Glomerular endothelial cell (primary cell): ENCODE data around the gene NUDT4. TPM values are rescaled to one million over a fixed set of nuclear protein-coding genes. Genes with fewer than 3 reads are reported as not detected.
"Not testable (repeated sequence)": the region's sequence is repeated elsewhere in the genome, so short reads cannot be mapped to it uniquely, and the experiment has no call there.

Experiments
- DNase-seq: peaks from one replicate; pipeline ENCODE4 v3.0.0-alpha.2; 2011; ENCODE audit warnings: low read depth, low spot score; ENCODE audit errors: extremely low read depth
- total RNA-seq: library from RNA; depleted of rRNA; stranded (reverse); fragments of >200 nt; gene quantifications from 2 replicates; pipeline ENCODE4 v1.2.3, GENCODE V29; 2015

The NUDT4 gene
- total RNA-seq, 1 donor from 2014 or later, result 181 TPM

DNA sequence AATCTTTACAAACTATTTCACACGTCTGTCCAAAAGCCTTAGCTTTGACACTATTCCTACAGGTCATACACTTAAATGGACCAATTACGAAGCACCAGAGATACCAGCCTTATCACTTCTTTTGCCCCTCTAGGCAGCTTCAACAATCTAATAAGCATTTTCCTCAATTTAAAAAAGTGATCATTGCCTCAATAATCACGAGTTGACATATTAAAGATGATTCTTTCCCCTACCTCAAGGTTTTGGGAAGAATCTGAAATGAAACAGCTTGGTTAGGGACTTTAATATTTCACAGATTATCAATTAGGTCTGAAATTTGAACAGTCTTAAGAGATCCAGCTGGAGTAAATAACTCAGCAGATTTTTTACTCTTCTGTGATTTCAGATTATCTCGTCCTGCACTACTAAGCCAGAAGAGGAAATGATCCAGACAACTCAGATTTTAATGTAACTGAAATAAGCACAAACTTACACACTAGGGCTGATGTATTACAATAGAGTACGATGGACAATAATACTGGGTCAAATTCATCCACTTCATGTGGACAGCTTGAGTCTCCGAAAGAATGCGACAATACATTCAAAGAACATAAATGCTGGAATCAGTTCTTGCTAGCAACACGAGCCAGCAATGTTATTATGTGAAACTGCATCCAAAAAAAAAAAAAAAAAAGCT is 48.1 kb downstream of the NUDT4 start:
- DNase-seq, result no peak

DNA sequence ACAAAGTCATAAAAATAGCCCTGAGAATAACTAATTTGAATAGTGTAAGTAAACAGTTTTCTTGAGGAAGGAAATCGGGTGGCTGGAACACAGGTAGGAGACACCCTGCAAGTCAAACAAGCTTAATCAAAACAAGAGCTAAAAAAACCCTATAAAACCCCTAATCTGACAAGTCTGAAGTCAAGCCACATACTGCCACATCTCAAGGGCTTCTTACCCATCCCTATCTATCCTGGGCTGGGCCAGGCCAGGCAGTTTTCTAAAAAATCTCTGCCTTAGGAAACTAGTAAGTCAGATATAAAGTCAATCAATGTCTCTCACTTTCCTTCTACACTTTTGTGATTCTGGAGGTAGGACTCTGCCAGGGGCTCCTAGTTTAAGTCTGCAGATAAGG is 48.7 kb downstream of the NUDT4 start:
- DNase-seq, result no peak

DNA sequence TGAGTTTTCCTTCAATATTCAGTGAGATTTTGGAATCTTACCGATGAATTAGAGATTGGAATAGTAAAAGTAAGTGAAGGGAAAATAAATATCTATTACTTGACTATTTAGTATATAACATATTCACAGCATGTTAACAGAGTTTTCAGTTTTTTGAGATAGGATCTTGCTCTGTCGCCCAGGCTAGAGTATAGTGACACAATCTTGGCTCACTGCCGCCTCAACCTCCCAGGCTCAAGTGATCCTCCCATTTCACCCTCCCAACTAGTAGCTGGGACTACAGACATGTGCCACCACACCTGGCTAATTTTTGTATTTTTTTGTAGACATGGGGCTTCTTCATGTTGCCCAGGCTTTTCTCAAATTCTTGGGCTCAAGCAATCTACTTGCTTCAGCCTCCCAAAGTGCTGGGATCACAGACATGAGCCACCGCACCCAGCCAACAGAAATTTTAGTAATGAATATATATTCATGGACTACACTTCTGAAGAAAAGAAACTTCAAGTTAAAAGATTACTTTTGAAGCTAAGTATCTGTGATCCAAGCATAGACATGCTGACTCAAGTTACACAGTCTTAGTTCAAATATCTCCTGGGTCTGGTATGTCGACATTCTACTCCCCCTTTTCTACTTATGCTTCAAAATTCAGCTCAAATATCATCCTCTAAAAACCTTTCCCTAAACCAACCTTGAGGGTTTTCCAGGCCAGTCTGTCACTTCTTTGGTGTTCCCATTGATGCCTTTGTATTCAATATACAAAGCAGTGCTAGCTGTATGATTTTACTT is 50.2 kb downstream of the NUDT4 start:
- no peak for DNase-seq

DNA sequence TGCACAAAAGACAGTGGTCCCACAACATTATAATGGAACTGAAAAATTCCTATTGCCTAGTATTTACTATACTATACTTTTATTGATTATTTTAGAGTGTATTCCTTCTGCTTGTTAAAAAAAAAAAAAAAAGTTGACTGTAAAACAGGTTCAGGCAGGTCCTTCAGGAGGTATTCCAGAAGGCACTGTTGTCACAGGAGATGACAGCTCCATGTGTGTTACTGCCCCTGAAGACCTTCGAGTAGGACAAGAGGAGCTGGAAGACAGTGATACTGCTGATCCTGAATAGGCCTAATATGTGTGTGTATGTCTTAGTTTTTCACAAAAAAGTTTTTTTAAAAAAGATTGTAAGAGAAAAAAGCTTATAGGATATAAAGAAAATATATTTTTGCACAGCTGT is 51.7 kb downstream of the NUDT4 start:
- no peak for DNase-seq

DNA sequence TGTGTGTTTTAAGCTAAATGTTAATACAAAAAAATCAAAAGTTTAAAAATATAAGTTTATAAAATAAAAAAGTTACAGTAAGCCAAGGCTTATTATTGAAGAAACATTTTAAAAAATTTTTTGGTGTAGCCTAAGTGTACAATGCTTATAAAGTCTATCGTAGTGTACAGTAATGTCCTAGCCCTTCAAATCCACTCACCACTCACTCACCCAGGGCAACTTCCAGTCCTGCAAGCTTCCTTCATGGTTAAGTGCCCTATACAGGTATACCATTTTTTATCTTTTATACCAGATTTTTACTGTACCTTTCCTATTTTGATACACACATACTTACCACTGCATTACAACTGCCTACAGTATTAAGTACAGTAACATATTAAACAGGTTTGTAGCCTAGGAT is 52.1 kb downstream of the NUDT4 start:
- DNase-seq, result no peak

DNA sequence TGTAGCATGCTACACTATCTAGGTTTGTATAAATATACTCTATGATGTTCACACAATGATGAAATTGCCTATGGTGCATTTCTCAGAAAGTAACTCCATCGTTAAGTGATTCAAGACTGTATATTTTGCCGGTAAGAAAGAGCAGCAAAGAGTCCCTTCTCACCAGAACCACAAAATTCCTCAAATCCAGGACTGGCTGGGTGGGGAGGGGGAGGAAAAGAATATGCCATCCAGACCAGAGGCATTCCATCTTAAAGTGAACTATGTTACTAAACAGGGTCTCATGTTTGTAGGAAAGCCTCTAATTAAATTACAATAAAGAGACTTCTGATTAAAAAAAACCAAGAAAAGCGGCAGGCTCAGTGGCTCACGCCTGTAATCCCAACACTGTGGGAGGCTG is 52.6 kb downstream of the NUDT4 start:
- DNase-seq, result no peak

DNA sequence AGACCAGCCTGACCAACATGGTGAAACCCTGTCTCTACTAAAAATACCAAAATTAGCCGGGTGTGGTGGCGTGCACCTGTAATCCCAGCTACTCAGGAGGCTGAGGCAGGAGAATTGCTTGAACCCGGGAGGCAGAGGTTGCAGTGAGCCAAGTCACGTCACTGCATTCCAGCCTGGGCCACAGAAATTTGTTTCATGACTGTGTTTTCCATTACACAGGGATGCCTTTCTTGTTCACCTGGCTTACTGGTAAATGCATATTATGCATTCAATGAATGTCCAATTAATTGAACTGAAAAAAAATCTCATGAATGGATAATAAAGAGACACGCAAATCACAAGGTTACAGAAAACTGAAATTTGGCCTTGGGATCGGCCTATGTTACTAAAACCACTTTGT is 54.3 kb downstream of the NUDT4 start:
- not testable (repeated sequence) for DNase-seq

DNA sequence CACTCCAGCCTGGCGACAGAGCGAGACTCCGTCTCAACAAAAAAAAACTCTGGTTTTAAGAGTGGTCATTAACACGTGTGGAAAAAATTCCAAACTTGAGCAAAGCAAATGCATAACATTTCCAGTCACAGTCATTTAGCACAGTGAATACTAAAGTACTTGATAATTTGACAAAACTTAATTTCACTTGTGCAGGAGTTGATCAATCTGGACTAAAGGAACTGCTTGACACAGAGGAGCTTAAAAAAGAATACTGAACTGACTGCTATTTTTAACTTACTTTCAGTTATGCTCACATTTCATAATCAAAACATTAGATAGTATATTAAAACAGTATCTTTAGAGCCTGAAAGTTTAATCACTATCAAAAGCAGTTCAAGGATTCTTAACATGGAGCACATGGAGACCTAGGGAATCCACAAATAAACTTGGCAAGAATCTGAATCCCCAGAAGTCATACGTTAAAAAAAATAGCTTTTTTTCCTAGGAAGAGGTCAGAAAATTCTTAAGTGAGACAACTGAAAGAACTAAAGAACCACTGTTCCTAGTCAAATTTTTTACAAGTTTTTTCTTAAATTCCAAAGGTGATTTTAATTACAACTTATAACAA is 56.6 kb downstream of the NUDT4 start:
- DNase-seq, result no peak

DNA sequence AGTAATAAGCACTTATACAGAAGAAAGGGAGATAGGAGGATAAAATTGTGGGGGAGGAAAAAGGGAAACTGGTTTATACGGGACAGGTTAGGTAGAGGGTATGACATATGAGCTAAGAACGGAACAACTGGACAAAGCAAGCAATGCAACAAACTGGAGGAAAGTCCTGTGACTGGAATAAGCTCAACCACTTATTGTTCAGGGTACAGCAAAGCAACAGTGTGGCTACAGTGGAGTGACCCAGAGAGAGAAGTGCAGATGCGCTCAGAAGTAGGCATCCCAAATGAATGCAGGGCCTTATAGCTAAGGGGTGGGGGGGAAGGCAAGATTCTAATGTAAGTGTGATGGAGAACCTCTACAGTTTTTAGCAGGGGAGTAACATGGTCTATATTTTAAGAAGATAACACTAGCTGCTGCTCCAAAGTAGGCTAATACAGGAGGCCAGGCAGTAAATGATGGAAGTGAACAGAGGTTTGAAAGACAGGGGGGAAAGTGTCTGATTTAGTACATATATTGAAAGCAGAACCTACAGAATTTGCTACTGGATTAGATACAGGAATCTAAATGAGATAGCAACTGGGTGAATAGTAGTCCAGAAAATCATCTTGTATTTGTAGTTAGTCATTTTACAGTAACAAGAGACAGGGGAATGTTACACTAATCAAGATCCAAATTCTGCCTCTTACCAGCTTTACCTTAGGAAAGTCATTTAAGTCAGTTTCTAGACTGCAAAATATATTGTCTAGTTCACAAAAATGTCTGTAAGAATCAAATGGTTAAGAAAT is 60.7 kb downstream of the NUDT4 start:
- DNase-seq, result no peak

DNA sequence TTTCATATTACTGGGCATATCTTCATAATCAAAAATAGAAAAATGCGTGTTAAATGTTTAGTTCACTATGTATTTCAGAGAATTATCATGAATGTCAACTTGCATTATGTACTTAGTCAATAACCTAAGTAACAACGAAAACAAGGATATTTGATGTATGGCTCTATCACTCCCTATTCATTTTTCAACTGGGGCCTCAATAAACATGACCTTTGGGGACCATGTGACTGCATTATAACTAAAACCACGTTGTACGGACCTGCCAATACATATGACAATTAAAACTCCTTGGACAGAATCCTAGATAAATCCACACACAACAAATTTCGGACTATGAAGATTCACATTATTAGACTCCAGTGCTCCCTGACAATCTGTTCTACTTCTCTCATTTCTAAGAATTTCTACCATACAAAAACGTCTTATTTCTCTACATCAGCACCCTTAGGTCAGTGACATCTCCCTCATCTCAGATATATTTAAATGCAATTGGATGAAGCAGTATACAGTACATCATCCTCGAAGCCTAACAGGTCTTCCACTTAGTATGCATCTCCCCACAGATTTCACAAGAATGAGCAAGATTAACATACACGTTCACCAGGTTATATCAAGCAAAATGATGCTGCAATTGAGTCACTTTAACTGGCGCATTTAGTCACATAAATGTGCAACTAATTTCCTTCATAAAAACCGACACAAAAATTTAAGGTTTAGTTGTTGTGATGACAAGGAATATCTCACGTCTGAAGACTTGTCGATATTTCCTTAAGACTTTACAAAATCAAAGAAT is 62.5 kb downstream of the NUDT4 start:
- DNase-seq, result no peak

DNA sequence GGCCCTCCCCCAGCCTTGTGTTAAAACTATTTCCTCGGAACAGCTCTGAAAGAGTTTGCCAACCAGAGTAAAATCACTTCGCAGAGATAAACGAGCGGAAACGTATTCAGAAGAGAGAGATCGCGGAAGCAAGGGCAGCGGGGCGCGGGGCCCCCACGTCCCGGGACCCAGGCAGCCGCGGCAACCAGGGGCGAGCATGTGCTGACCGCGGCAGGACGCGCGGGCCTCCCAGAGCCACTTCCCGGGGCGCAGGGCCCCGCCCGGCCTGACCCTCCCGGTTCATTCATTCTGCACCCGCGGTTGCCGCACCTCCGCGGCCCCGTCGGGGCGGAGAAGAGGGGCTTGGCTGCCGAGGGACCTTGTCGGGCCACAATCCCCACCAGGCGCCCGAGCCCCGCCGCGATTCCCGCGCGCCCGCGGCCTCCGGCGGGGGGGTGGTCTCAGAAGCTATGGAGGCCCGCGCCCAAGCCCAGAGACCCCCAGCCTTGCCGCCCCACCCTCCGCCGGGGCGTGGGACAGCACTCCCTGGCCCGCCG is 63.4 kb downstream of the NUDT4 start:
- DNase-seq, result no peak

DNA sequence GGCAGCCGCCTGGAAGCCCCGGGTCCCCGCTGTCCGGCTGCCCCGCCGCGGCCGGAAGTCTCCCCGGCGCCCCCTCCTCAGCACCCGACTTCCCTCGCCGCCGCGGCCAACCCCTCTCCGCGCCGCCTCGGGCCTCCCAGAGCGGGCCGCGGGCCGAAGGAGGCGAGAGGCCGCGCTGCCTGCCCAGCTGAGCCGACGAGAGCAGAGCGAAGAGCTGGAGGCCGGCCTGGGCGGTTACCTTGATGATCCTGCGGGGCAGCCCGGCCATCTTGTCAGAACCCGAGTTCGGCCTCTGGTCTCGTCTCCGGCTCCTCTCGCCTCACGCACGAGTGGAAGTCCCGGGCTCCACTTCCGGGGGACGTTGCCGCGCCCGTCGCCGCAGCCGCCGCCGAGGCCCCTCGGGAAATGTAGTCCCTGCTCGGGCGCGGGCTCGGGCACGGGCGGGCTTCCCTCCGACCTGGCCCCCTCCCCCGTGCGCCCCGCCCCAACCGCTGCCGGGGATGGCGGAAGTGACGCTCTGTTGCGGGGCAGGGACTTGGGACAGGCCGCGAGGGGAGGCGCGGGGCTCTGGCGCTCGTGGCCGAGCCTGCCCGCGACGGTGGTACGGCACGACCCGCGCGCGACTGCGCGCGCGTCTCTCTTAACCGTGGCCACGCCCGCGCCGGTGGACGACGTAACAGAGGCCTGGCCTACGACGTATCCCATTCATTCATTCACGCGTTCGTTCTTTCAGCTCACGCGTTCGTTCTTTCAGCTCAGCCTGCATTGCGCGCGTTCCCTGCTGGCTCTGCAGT is 64.1 kb downstream of the NUDT4 start, which contains the start of gene UBE2N:
Gene UBE2N, minus strand, starts transcription at position 331 of the 794 bp plus-strand sequence. Its CDS starts 63 bp downstream, at position 268.
- DNase-seq, result peak; percentile 42

DNA sequence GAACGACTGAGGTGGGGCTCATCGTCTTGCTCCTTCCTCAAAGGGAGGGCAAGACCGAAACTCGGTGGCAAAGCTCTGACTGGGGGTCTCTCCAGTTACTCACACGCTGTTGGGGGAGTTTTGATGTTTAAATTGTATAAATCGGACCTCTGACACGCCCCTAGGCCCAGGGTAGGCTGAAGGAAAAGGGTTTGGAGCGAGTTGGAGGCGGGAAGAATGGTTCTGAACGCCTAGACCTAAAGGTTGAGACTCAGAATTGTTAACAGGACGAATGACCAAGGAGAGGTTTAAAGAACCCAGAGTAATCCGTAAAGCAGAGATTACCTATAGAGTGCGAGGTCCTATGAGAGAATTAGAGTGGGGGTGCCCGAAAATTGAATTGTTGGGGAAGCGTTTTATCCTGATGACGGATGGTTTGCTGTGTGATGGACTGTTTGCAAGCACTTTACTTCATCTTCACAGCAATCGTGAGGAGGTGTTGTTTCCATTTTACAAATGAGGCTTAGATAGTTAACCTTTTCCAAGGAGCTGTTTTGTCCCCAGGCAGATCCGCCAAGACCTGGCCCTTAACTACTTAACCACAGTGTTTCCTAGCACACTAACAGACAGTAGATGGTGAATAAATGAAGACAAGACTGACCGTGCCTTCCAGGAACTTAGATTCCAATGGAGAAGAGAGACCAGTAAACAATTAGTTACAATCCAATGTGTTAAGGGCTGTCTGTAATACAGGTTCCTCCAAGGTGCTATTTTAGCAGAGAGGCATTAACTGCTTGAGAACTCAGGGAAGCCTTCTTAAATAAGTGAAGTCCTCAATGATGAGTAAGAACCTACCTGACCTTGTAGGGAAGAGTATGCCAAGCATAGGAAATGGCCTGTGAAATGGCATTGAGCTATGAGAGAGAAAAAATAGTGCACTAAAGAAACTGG is 65.0 kb downstream of the NUDT4 start:
- DNase-seq, result no peak

DNA sequence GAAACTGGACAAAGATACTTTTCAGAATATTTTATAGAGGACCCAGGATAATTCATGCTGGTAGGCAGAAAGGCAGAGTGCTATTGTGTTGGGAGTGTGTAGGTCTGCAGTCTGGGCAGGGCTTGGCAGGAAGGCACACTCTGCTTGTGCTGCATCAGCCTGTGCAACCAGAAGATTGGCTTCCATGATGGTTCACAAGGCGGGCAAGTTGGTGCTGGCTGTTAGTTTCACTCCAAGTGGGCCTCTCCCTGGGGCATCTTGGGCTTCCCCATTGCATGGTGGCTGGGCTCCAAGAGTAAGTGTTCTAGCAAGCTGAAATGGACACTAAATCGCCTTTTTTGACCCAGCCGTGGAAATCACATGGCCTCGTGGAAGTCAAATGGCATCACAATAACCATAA is 65.9 kb downstream of the NUDT4 start:
- no peak for DNase-seq

DNA sequence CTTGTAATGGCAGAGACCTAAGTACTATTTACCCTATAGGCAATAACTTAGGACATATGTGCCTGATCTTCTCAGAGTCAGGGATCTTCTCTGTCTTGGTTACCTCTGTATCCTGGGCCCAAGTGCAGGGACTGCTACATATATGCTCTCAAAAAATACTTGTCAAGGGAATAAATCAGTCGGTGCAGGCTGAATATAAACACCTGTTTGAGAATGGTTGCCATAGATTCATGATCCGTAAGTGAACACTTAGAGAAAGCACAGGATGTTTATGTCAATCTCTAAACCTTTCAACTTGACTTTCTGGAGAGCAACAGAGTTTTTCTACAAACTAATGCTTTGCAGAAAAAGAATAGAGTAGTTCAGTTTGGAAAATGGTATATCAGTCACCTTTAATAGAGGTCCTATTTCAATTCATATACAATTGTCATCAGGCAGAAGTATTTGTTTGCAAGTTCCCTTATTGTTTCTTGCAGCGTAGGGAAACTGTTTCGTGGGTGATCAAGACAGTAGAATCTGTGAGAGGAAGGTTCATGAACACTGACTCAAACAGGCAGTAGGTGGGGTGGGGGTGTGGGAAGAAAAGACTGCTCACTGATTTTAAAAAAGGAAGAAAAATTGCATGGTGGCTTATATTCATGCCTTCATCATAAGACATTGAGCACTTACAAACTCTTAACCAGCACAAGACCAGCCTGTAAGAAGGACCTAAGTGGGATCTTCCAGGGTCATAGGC is 70.0 kb downstream of the NUDT4 start:
- DNase-seq, result no peak

DNA sequence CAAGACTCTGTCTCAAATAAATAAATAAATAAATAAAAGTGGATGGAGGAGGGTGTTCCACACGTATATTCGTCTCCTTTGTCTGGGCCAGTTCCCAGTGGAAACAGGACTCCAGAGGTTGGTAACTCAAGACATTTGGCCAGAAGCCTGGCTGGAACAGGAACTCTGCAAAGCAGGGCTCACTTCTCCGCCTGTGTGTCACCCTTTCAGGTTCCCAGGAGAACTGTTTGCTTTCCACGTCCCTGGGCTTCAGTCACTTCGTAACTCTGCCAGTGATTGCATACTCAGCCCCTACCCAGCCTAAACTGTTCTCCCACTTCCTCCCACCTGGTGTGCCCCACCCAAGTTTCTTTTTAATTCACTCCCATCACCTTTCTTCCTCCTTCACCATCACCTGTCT is 71.1 kb downstream of the NUDT4 start:
- no peak for DNase-seq

DNA sequence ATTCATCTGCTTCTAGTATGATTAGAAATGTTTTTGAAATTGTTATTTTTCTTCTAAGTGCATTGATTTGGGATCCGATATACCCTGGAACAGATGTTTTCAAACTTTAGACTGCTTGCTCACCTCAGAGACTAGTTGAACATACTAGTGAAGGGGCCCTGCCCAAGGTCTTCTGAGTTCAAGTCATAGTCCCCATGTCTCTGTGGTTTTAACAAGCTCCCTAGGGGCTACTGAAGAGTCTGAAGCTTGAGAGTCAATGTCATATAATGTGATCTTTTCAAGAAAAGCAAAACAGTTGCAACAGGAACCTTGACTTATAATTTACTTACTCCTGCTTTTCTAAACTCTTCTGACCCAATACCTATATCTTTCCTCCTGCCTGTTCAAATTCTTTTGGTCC is 71.6 kb downstream of the NUDT4 start:
- no peak for DNase-seq
